K562 (cell line): ENCODE measurements around the gene BORCS5. TPM values are rescaled to one million over a fixed set of nuclear protein-coding genes. Genes with fewer than 3 reads are reported as not detected.

Source experiments
- ATAC-seq: fragments of 200-7000 bp; cut with Tn5 transposase; 3 replicates; pipeline ENCODE4 v1.9.1; 2020; ENCODE audit warnings: moderate library complexity
- BruUV-seq: library from RNA; stranded (reverse); fragments of 400-500 nt; replicated peaks from 2 replicates; lab custom pipeline; 2021; lab: Mats Ljungman, UMichigan
- CTCF ChIA-PET: fragments of 300-600 bp; formaldehyde crosslinking; extraction: SDS; loops from one replicate; lab custom pipeline; 2021; ENCODE audit warnings: low intra/inter-chr PET ratio; lab: Yijun Ruan, JAX
- POLR2A ChIA-PET: fragments of 300-600, 350-650 bp; sonication (Branson Sonifier 250); formaldehyde crosslinking; extraction: SDS; loops from one replicate; lab custom pipeline; 2021; ENCODE audit warnings: antibody characterized with exemption, inconsistent platforms; lab: Yijun Ruan, JAX
- DNase-seq, 4 experiments: peaks; one replicate each; pipeline versions ENCODE4 v3.0.0 to v3.0.0-alpha.2; 2011 to 2018; ENCODE audit warnings: low spot score in 3 of 4, mixed read lengths in 3 of 4; ENCODE audit errors: extremely low read depth in 1 of 4
- FAIRE-seq: peaks from 2 replicates; lab custom pipeline; 2011; peaks lifted over from hg19 to GRCh38; lab: Jason Lieb, UNC
- H2AFZ ChIP-seq: 2 replicates; pipeline ENCODE4 v1.6.0; 2011; ENCODE audit warnings: low read depth, low read length, control low read depth, inconsistent platforms
- H3K27ac ChIP-seq: fragments of 200-600 bp; 3 replicates; pipeline ENCODE4 v1.8.0; 2011; ENCODE audit warnings: low read depth, mild to moderate bottlenecking, control low read depth, inconsistent platforms, low read length, moderate library complexity, mixed read lengths; ENCODE audit errors: extremely low read depth
- H3K27me3 ChIP-seq, 2 experiments: fragments of 300-600 bp in 1 of 2; 2 replicates in 1 of 2; 3 replicates in 1 of 2; pipeline versions ENCODE4 v1.6.0 to v1.8.0; 2011; ENCODE audit warnings: inconsistent platforms in 2 of 2, low read length in 2 of 2, mild to moderate bottlenecking in 1 of 2, mixed read lengths in 1 of 2, moderate library complexity in 1 of 2; ENCODE audit not compliant: control insufficient read depth in 2 of 2, insufficient read depth in 2 of 2
- H3K36me3 ChIP-seq: fragments of 300-600 bp; 3 replicates; pipeline ENCODE4 v1.8.0; 2011; ENCODE audit warnings: mild to moderate bottlenecking, low read length, inconsistent platforms; ENCODE audit not compliant: control insufficient read depth, insufficient read depth
- H3K4me1 ChIP-seq, 2 experiments: fragments of 200-600 bp in 1 of 2; replicated peaks in 1 of 2; 2 replicates in 1 of 2; 3 replicates in 1 of 2; pipeline versions ENCODE4 v1.5.1 to v1.8.0; 2011; ENCODE audit warnings: inconsistent platforms in 2 of 2, low read length in 2 of 2, mild to moderate bottlenecking in 1 of 2, mixed read lengths in 1 of 2, moderate library complexity in 1 of 2; ENCODE audit not compliant: control insufficient read depth in 2 of 2, insufficient read depth in 2 of 2
- H3K4me2 ChIP-seq: 2 replicates; pipeline ENCODE4 v1.6.1; 2011; ENCODE audit warnings: low read length, control low read depth, inconsistent platforms, mixed read lengths; ENCODE audit not compliant: insufficient read depth
- H3K4me3 ChIP-seq: fragments of 200-600 bp; sonication (generic), shearing (Covaris generic); 2 replicates; pipeline ENCODE4 v1.5.1; 2016; ENCODE audit warnings: control low read depth, inconsistent platforms
- H3K79me2 ChIP-seq: fragments of 200-600 bp; 3 replicates; pipeline ENCODE4 v1.8.0; 2011; ENCODE audit warnings: low read length, inconsistent platforms; ENCODE audit not compliant: control insufficient read depth, insufficient read depth
- H3K9ac ChIP-seq, 2 experiments: 2 replicates each; pipeline versions ENCODE4 v1.6.0 to v1.6.1; 2011; ENCODE audit warnings: low read depth in 2 of 2, low read length in 2 of 2, control low read depth in 1 of 2, inconsistent platforms in 1 of 2, mild to moderate bottlenecking in 1 of 2, mixed read lengths in 1 of 2; ENCODE audit not compliant: insufficient read depth in 1 of 2
- H3K9me1 ChIP-seq: one replicate; pipeline ENCODE4 v1.6.0; 2011; ENCODE audit warnings: inconsistent platforms, mild to moderate bottlenecking, low read length, moderate library complexity; ENCODE audit not compliant: control insufficient read depth, insufficient read depth
- H3K9me3 ChIP-seq: replicated peaks from 2 replicates; pipeline ENCODE4 v1.5.1; 2011; ENCODE audit warnings: low read depth, low read length, inconsistent platforms; ENCODE audit not compliant: control insufficient read depth, insufficient read depth
- H4K20me1 ChIP-seq: replicated peaks from 2 replicates; pipeline ENCODE4 v1.6.1; 2011; ENCODE audit warnings: low read length, inconsistent platforms, mixed read lengths; ENCODE audit not compliant: control insufficient read depth, insufficient read depth
- CCNT2 ChIP-seq: IDR thresholded peaks from 2 replicates; pipeline ENCODE4 v1.6.1; 2011; ENCODE audit warnings: borderline replicate concordance, low read depth, mild to moderate bottlenecking, moderate library complexity, mixed read lengths, low read length; ENCODE audit not compliant: insufficient read length; ENCODE audit errors: extremely low read depth
- CXXC5 ChIP-seq: fragments of 250-450 bp; sonication (Bioruptor Pico); IDR thresholded peaks from 2 replicates; pipeline ENCODE4 v1.8.0; 2022; ENCODE audit warnings: inconsistent platforms, mild to moderate bottlenecking, moderate library complexity
- MAFF ChIP-seq: IDR thresholded peaks from 2 replicates; pipeline ENCODE4 v1.6.1; 2012; ENCODE audit warnings: low read length, improper control_type of control experiment
- MYC ChIP-seq, 2 experiments: fragments of 250-450 bp in 1 of 2; sonication (Bioruptor Pico) in 1 of 2; IDR thresholded peaks; 2 replicates each; pipeline versions ENCODE4 v1.5.1 to v1.6.1; 2012 to 2021; ENCODE audit warnings: low read depth in 2 of 2, borderline replicate concordance in 1 of 2, improper control_type of control experiment in 1 of 2, low read length in 1 of 2, mild to moderate bottlenecking in 1 of 2, moderate library complexity in 1 of 2
- NCOA1 ChIP-seq: fragments of 450-650 bp; IDR thresholded peaks from 2 replicates; pipeline ENCODE4 v1.6.1; 2016; ENCODE audit warnings: low read depth
- NR2F6 ChIP-seq: fragments of 450-650 bp; formaldehyde crosslinking; IDR thresholded peaks from 2 replicates; pipeline ENCODE4 v1.4.0; 2020; ENCODE audit warnings: mild to moderate bottlenecking
- RBM39 ChIP-seq: fragments of 200-400 bp; formaldehyde crosslinking; optimal IDR thresholded peaks from 2 replicates; pipeline ENCODE3; 2018; ENCODE audit warnings: low read depth, low read length
- TRIM24 ChIP-seq, 2 experiments: fragments of 450-650 bp; IDR thresholded peaks; 2 replicates each; pipeline ENCODE4 v1.6.1; 2016
- ZNF3 ChIP-seq: fragments of 250-450 bp; sonication (Bioruptor Pico); IDR thresholded peaks from 2 replicates; pipeline ENCODE4 v1.5.0; 2021; ENCODE audit warnings: mild to moderate bottlenecking, moderate library complexity
- ZNF316 ChIP-seq: fragments of 450-650 bp; IDR thresholded peaks from 2 replicates; pipeline ENCODE4 v1.6.1; 2016
- ZNF668 ChIP-seq: fragments of 250-450 bp; sonication (Bioruptor Pico); IDR thresholded peaks from 2 replicates; pipeline ENCODE4 v1.8.0; 2022; ENCODE audit warnings: mild to moderate bottlenecking, inconsistent platforms
- ZNF75A ChIP-seq: fragments of 450-650 bp; formaldehyde crosslinking; IDR thresholded peaks from 2 replicates; pipeline ENCODE4 v1.4.0; 2020; ENCODE audit warnings: mild to moderate bottlenecking
- WGBS: fragments of 100-300 bp; shearing (Covaris generic); methylation state at CpG from one replicate; pipeline ENCODE4 v1.1.6; 2016; ENCODE audit warnings: low coverage, mixed read lengths; ENCODE audit not compliant: insufficient coverage; ENCODE audit errors: missing lambda C conversion rate; 5-methylcytosine and 5-hydroxymethylcytosine counted together
- in situ Hi-C: fragments of 300-500 bp; cut with MboI; formaldehyde crosslinking; loops from 4 replicates; pipeline ENCODE4 v1.15.0; 2018; ENCODE audit warnings: inconsistent platforms, mixed read lengths
- intact Hi-C: fragments of 100-400 bp; cut with micrococcal nuclease; formaldehyde crosslinking; loops from 2 replicates; pipeline ENCODE4 v1.14.2; 2022
- polyA plus RNA-seq, 8 experiments: library from polyadenylated mRNA; depleted of rRNA in 4 of 8; stranded (reverse) in 5 of 8; unstranded in 3 of 8; fragments of >200 nt; fragmentation: Nextera tagmentation in 2 of 8; fragmentation: Illumina TruSeq in 1 of 8; extraction: Ambion mirVana in 2 of 8; extraction: Trizol in 1 of 8; gene quantifications; 2 replicates each; pipeline versions ENCODE4 v1.2.1 to v1.2.3, GENCODE V29; 2011 to 2014; ENCODE audit warnings: inconsistent platforms in 1 of 8, missing spikeins in 1 of 8
- total RNA-seq, 7 experiments: library from RNA; depleted of rRNA in 6 of 7; stranded (reverse); fragments of >200 nt in 6 of 7; fragmentation: Illumina TruSeq in 2 of 7; extraction: Trizol in 2 of 7; gene quantifications; 2 replicates each; pipeline versions ENCODE4 v1.2.1 to v1.2.3, GENCODE V29; 2011 to 2021; ENCODE audit warnings: low replicate concordance in 1 of 7
- TF ChIP-seq, protein P1 (sequence below): fragments of 250-450 bp; sonication (Bioruptor Pico); IDR thresholded peaks from 2 replicates; pipeline ENCODE4 v1.4.0; 2020; ENCODE audit warnings: mild to moderate bottlenecking, moderate library complexity
- TF ChIP-seq, protein P2 (sequence below): fragments of 450-650 bp; IDR thresholded peaks from 2 replicates; pipeline ENCODE4 v1.6.1; 2016; ENCODE audit warnings: borderline replicate concordance

BORCS5 gene
- total and polyA plus RNA-seq, 9 of the 15 experiments (the other 6 are each of a cell fraction or from before 2014, with no cell fraction given) = 0.31 to 12.4 (median 6.6) TPM

DNA sequence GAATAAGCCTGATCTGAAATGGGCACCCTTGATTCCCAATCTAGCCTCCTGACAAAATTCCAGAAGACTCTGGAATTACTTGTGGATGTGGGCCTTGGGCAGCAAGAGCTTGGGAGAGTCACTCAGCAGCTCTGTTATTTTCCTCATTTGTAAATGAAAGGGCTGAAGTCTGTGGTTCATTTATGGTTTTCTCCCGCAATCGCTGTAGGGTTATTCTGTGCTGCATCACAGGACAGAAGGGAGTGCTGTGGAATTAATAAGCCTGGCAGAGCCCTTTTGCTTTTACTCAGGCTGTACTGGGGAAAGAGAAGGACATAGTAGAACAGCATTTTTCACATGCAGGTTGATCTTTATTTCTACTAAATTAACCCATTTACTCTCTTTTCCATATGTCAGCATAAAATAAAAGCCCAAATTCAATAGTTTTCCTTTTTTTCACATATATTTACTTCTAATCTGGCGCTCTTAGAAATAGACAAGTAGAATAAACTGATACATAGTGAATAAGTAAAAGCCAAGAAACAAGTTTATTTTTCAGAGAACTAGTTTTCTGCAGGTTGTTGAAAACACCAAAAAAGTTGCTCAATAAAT, 156.6 kb downstream of the BORCS5 start (continued):
- TF ChIP-seq, protein P1, sequence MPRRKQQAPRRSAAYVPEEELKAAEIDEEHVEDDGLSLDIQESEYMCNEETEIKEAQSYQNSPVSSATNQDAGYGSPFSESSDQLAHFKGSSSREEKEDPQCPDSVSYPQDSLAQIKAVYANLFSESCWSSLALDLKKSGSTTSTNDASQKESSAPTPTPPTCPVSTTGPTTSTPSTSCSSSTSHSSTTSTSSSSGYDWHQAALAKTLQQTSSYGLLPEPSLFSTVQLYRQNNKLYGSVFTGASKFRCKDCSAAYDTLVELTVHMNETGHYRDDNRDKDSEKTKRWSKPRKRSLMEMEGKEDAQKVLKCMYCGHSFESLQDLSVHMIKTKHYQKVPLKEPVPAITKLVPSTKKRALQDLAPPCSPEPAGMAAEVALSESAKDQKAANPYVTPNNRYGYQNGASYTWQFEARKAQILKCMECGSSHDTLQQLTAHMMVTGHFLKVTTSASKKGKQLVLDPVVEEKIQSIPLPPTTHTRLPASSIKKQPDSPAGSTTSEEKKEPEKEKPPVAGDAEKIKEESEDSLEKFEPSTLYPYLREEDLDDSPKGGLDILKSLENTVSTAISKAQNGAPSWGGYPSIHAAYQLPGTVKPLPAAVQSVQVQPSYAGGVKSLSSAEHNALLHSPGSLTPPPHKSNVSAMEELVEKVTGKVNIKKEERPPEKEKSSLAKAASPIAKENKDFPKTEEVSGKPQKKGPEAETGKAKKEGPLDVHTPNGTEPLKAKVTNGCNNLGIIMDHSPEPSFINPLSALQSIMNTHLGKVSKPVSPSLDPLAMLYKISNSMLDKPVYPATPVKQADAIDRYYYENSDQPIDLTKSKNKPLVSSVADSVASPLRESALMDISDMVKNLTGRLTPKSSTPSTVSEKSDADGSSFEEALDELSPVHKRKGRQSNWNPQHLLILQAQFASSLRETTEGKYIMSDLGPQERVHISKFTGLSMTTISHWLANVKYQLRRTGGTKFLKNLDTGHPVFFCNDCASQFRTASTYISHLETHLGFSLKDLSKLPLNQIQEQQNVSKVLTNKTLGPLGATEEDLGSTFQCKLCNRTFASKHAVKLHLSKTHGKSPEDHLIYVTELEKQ (CRISPR knock-in tag) = no peak
- no peak for TF ChIP-seq RBM39
- TF ChIP-seq ZNF316 = peak; percentile 70
- TF ChIP-seq NR2F6 = no peak
- TF ChIP-seq MAFF = peak; percentile 38; the same call in 1 of the 2 replicates
- TF ChIP-seq CCNT2 = no peak
- TF ChIP-seq, all 486 proteins: peak for 4

DNA sequence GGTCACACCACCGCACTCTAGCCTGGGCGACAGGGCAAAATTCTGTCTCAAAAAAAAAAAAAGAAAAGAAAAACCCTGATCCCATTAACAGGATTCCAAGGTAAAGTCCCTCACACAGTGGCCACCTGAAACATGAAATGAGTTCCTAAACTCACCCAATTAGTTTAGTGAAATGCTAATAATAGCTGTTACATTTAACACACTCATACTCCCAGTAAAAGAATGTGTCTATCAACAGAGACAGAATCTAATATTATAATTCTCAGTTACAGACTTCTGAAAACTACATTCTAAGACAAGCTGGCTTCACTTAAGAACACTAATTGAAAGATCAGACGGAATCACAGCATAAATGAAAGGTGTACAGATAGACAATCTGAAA, 161.6 kb downstream of the BORCS5 start:
- ATAC-seq (no peak), FAIRE-seq (no peak), DNase-seq (no peak)
- TF ChIP-seq, protein P2, sequence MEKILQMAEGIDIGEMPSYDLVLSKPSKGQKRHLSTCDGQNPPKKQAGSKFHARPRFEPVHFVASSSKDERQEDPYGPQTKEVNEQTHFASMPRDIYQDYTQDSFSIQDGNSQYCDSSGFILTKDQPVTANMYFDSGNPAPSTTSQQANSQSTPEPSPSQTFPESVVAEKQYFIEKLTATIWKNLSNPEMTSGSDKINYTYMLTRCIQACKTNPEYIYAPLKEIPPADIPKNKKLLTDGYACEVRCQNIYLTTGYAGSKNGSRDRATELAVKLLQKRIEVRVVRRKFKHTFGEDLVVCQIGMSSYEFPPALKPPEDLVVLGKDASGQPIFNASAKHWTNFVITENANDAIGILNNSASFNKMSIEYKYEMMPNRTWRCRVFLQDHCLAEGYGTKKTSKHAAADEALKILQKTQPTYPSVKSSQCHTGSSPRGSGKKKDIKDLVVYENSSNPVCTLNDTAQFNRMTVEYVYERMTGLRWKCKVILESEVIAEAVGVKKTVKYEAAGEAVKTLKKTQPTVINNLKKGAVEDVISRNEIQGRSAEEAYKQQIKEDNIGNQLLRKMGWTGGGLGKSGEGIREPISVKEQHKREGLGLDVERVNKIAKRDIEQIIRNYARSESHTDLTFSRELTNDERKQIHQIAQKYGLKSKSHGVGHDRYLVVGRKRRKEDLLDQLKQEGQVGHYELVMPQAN = no peak
- TF ChIP-seq MYC (IDR thresholded peaks at IDR 0.05; ENCODE audit: low read depth, low read length) (no peak), MYC (CRISPR knock-in tag; IDR thresholded peaks at IDR 0.05; ENCODE audit: borderline replicate concordance, low read depth) (no peak), TRIM24 (IDR thresholded peaks at IDR 0.05) (no peak), CXXC5 (CRISPR knock-in tag) (no peak), ZNF75A (CRISPR knock-in tag) (no peak), NCOA1 (no peak), ZNF3 (CRISPR knock-in tag) (no peak), ZNF668 (CRISPR knock-in tag) (no peak)
- Histone ChIP-seq H3K36me3 (peaks cover 19% of the 10 kb centered on the region; the same call in 1 of the 3 replicates), H3K27ac (no peak overlapping the region), H4K20me1 (no peaks in the 10 kb centered on the region), H3K4me2 (no peak overlapping the region), H2AFZ (no peak overlapping the region), H3K9me1 (no peaks in the 10 kb centered on the region), H3K9me3 (no peaks in the 10 kb centered on the region), H3K79me2 (no peaks in the 10 kb centered on the region; the same call in 2 of the 3 replicates), H3K4me1 (no peaks in the 10 kb centered on the region), H3K9ac (no peak overlapping the region), H3K4me3 (no peak overlapping the region), H3K27me3 (no peaks in the 10 kb centered on the region)
- intact Hi-C loops = no loop called here
- WGBS = 67% methylated on average over 1 of the region's 3 CpGs
- in situ Hi-C loops = no loop called here
- ChIA-PET POLR2A (interaction anchor here (1.5 kb wide), 1 partner anchor 12 kb away, joined by 7 read pairs; no protein-coding TSS in a partner anchor), CTCF (no interaction called here)
- BruUV-seq = no TSS peak
